Spinal cord (tissue), 10 donors: ENCODE measurements around the gene EFCAB6. TPM values are rescaled to one million over a fixed set of nuclear protein-coding genes. Genes with fewer than 3 reads are reported as not detected.

Experiments used
- DNase-seq, 6 donors: peaks; one replicate each; pipeline versions ENCODE4 v3.0.0 to v3.0.0-alpha.2; 2013 to 2015; ENCODE audit warnings: low spot score in 6 of 6, low read depth in 4 of 6
- H3K27ac ChIP-seq: one replicate; pipeline ENCODE4 v1.5.1; 2013; ENCODE audit warnings: low read depth, low read length, control low read depth
- H3K27me3 ChIP-seq: one replicate; pipeline ENCODE4 v1.6.1; 2013; ENCODE audit warnings: low read length; ENCODE audit not compliant: control insufficient read depth, insufficient read depth
- H3K36me3 ChIP-seq: one replicate; pipeline ENCODE4 v1.6.1; 2013; ENCODE audit warnings: low read length; ENCODE audit not compliant: control insufficient read depth, insufficient read depth
- H3K4me1 ChIP-seq: one replicate; pipeline ENCODE4 v1.6.1; 2013; ENCODE audit warnings: low read length; ENCODE audit not compliant: control insufficient read depth, insufficient read depth
- H3K4me3 ChIP-seq: one replicate; pipeline ENCODE4 v1.5.1; 2013; ENCODE audit warnings: low read depth, low read length, control low read depth
- H3K9me3 ChIP-seq: one replicate; pipeline ENCODE4 v1.6.1; 2013; ENCODE audit warnings: low read length; ENCODE audit not compliant: control insufficient read depth, insufficient read depth
- WGBS: methylation state at CpG from one replicate; pipeline ENCODE4 v1.1.5; 2013; ENCODE audit warnings: missing lambda C conversion rate; ENCODE audit not compliant: insufficient coverage; 5-methylcytosine and 5-hydroxymethylcytosine counted together
- polyA plus RNA-seq, 2 donors: library from polyadenylated mRNA; unstranded; fragments of 120-200 nt; gene quantifications; one replicate each; pipeline ENCODE4 v1.2.1, GENCODE V29; 2013; ENCODE audit not compliant: insufficient read length in 2 of 2
- total RNA-seq, 2 donors: library from RNA; depleted of rRNA in 1 of 2; stranded (reverse); fragments of 120-200 nt in 1 of 2; fragments of >200 nt in 1 of 2; gene quantifications; one replicate each; pipeline versions ENCODE4 v1.2.3 to v1.2.4, GENCODE V29; 2013 to 2014
- donor health status: healthy.

Gene EFCAB6
- total and polyA plus RNA-seq, 4 donors, result 2.8 to 9.1 (median 4.5) TPM

DNA sequence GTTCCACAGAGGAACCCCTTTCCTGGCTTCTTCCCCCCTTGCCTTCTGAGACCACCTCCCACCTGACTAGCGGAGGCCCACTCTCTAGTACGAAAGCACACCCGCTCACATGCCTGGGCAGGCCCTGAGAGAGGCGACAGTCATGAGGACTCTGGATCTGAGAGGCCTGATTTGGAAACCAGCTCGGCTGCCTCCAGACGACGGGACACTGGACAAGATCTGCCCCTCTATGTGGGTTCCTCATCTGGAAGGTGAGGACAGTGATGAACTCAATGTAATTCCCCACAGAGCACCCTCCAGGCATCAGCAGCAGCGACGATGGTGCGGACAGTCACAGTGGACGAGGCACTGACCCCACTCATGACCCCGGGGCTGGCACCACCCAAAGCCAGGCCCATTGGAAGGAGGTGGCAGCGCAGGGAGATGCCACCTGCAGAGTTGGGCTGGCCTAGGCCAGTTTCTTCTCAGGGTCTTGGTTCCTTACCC lies 42.7 kb upstream of the EFCAB6 start:
- Histone ChIP-seq H3K36me3 (peaks cover 7% of the 10 kb centered on the region), H3K9me3 (peaks cover 2% of the 10 kb centered on the region), H3K27ac (no peak overlapping the region), H3K4me1 (peaks cover 14% of the 10 kb centered on the region), H3K4me3 (no peak overlapping the region), H3K27me3 (no peaks in the 10 kb centered on the region)
- DNase-seq, result no peak
- 90% methylated on average over 12 of the region's 13 CpGs for WGBS

DNA sequence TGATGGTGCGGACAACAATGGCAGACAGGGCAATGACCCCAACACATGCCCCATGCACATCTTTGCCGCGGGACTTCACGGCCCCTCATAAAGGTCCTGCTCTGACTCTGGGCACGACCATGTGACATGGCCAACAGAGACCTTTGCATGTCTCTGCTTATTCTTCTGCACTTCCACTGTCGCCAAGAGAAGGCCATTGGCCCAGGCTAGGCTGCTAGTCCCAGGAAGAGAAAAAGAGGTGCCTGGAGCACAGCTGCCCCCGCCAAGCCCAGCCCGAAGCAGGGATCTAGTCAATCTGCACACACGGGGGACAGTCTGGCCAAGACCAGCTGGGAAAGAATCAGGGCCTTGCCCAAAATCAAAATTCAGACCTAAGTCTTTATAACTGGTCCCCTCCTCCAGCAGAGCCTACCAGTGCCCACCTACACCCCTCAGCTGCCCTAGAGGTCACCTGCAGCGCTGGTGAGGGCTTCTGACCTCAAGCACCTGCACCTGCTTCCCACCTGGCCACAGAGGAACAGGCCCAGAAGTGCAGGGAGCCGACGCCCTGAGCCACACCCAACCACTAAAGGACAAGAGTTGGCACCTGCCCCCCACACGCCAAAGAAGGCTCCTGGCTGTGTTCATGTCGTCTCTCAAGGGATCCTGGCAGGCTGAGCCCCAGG lies 42.1 kb upstream of the EFCAB6 start:
- no peaks in the 10 kb centered on the region for H3K27me3 ChIP-seq
- 95% methylated on average over 14 of the region's 14 CpGs for WGBS
- DNase-seq, result no peak

DNA sequence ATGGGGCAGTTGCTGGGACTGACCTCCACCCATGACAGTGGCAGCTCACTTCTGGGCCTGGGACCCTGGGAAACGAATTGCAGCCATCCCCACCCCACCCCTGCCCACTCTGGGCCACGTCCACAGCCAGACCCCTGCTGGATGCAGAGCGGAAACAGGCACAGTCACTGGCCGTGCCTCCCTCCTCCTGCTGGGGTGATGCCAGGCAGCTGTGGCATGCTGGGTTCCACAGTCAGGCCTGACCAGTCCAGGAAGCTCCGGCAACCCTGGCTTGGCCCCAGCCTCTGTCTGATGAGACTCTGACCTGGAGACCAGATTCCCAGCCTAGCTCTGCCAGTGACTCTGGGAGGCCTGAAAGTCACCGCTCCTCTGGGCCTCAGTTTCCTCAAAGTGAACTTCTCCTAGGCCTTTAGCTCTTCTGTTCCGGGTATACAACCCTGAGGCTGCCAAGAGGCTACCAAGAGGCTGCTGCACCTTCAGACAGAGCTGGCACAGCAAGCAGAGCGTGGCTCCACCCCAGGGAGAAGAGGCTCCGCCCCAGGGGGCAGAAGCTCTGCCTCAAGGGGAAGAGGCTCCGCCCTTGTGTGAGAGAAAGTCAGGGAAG lies 41.3 kb upstream of the EFCAB6 start:
- Histone ChIP-seq H3K27ac (no peak overlapping the region), H3K9me3 (peaks cover 2% of the 10 kb centered on the region), H3K4me3 (no peak overlapping the region), H3K36me3 (peaks cover 8% of the 10 kb centered on the region), H3K27me3 (no peaks in the 10 kb centered on the region), H3K4me1 (peaks cover 18% of the 10 kb centered on the region)
- WGBS, result 73% methylated on average over 10 of the region's 10 CpGs
- no peak for DNase-seq

More for the DNA sequence above, 42.1 kb upstream of the EFCAB6 start:
- Histone ChIP-seq H3K36me3 (peaks cover 7% of the 10 kb centered on the region), H3K27ac (no peak overlapping the region), H3K9me3 (peaks cover 2% of the 10 kb centered on the region), H3K4me3 (no peak overlapping the region), H3K4me1 (peaks cover 12% of the 10 kb centered on the region)

- no peaks in the 10 kb centered on the region for H3K27me3 ChIP-seq
Measured at GRCh38 chr22:43852573-43853327, 40.6 kb upstream of the EFCAB6 start.

DNA sequence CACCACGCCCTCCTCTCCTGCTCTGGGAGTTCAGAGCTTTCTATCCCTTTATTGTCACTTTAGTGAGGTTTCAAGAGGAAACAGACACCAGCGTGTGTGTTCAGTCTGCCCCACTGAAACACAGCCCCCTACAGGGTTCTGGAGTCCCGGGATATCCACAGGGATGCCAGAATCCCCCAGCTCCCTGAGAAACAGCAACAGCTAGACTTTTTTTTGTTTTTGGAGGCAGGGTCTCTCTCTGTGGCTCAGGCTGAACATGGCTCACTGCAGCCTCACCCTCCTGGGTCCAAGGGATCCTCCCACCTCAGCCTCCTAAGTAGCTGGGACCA lies 39.8 kb upstream of the EFCAB6 start:
- Histone ChIP-seq H3K27me3 (no peaks in the 10 kb centered on the region), H3K27ac (no peak overlapping the region), H3K9me3 (no peaks in the 10 kb centered on the region), H3K36me3 (peaks cover 9% of the 10 kb centered on the region), H3K4me1 (peaks cover 23% of the 10 kb centered on the region), H3K4me3 (no peak overlapping the region)
- no peak for DNase-seq
- WGBS, result 64% methylated on average over 2 of the region's 3 CpGs

More at GRCh38 chr22:43852573-43853327, 40.6 kb upstream of the EFCAB6 start:
- WGBS, result 82% methylated on average over 15 of the region's 19 CpGs
- Histone ChIP-seq H3K9me3 (peaks cover 2% of the 10 kb centered on the region), H3K4me1 (peaks cover 23% of the 10 kb centered on the region), H3K27ac (no peak overlapping the region), H3K36me3 (peaks cover 9% of the 10 kb centered on the region), H3K4me3 (no peak overlapping the region)
- no peak for DNase-seq

DNA sequence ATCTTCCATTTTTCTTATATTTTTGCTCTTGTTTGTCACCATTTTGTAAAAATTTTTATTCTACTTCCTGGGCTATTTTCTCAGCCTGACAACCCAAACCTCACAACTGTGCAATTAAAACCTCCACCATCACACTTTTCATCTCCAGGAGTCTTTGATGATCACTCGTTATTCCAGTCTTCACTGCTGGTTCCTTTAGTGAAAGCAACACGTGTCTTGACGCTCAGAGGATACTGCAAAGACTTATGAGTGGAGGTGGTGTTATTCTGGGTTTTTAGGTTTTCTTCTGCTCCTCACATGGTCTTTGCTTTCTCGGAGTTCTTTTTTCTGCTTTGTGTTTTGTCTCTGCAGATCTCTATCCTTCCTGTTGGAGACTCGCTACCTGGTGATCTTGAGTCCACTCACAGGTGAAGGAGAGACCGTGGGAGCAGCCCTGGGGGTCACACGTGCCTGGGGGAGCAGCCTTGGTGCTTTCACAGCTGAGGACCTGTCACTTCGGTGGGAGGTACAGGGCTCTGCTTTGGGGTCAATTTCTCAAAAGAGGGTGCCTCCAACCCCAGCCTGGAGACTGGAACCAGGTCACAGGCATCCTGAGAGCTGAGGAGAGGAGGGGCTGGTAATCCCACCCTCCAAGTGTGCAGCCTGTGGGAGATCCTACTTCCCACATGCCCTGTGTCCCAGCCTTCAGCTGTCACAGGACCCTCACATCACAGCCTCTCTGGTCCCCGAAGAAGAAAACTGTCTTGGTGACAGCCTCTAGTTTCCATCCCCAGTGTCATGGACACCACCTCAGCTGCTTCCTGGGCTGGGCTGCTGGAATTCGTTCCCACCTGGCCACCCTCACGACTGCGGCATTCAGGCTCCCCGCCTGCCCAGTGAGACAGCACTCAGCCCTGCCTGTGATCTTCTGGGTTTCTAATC lies 39.2 kb upstream of the EFCAB6 start:
- Histone ChIP-seq H3K27ac (no peak overlapping the region), H3K4me1 (peaks cover 23% of the 10 kb centered on the region), H3K4me3 (no peak overlapping the region), H3K27me3 (no peaks in the 10 kb centered on the region), H3K36me3 (peaks cover 9% of the 10 kb centered on the region), H3K9me3 (no peaks in the 10 kb centered on the region)
- DNase-seq, result no peak
- WGBS, result 77% methylated on average over 10 of the region's 13 CpGs

- Histone ChIP-seq H3K27me3 (no peaks in the 10 kb centered on the region), H3K27ac (no peak overlapping the region), H3K4me1 (peaks cover 23% of the 10 kb centered on the region), H3K36me3 (peaks cover 9% of the 10 kb centered on the region), H3K4me3 (no peak overlapping the region), H3K9me3 (no peaks in the 10 kb centered on the region)
- WGBS, result 67% methylated on average over 11 of the region's 12 CpGs
- DNase-seq, result no peak
Measured at GRCh38 chr22:43850529-43850928, 38.4 kb upstream of the EFCAB6 start.

GRCh38 chr22:43849731-43850130 lies 37.6 kb upstream of the EFCAB6 start:
- DNase-seq, result no peak
- no peak overlapping the region for H3K27ac ChIP-seq

More at GRCh38 chr22:43849731-43850130, 37.6 kb upstream of the EFCAB6 start:
- Histone ChIP-seq H3K4me1 (peaks cover 23% of the 10 kb centered on the region), H3K36me3 (peaks cover 14% of the 10 kb centered on the region), H3K4me3 (no peak overlapping the region), H3K9me3 (no peaks in the 10 kb centered on the region), H3K27me3 (no peaks in the 10 kb centered on the region)
- WGBS, result 74% methylated on average over 13 of the region's 13 CpGs
